CD4-positive, alpha-beta T cell treated with Interleukin-6 at 100 ng/mL for 8 hours (primary cell): ENCODE results near the gene MYCBP2.

ENCODE experiments used
- DNase-seq: peaks from one replicate; pipeline ENCODE4 v3.0.0-alpha.2; 2020; ENCODE audit warnings: mixed read lengths, low spot score

Gene MYCBP2

GRCh38 chr13:77093735-77094134 lies 233.2 kb downstream of the MYCBP2 start:
- no peak for DNase-seq

GRCh38 chr13:77084755-77085154 lies 242.1 kb downstream of the MYCBP2 start:
- DNase-seq: no peak

DNA sequence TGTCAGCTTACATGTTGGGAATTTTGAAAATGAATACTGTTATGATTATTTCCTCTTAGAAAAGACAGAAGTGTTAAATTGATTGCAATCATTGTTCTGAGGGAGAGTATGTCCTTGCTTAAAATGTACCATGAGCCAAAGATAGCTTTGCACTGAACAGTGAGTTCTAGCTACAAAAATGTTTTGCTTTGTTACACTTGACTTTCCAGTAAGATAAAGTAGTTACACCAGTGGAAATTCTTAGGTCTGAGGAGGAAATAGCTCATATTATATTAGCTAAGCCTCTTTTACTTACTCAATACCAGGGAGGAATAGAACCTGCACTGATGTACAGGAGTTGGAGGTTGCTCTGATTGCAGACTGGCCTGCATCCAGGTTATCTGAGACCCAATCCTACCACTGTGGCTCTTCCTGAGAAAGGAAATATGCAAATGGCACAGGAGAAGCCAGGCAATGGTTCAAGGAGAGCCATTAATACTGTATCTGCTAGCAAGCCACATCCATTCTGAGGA lies 246.9 kb downstream of the MYCBP2 start:
- DNase-seq: no peak

DNA sequence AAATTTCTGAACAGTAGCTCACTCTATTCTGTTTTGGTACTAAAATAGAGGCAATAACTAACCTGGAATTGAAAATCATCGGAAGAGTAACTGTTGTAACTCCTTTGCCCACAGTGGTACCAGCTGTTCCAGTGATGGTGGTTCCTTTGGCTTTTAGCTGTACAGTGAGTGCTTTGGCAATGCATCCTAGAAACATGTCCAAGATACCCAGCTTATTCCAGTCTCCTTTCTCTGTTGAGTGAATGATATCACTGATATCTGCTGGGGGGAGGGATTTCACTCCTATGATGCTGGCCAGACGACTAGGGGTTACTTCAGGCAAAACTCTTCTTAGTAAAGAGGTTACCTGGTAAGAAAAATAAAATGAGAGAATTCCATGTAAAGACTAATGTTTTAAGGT lies 259.4 kb downstream of the MYCBP2 start:
- no peak for DNase-seq

- DNase-seq: no peak
These were observed 261.3 kb downstream of the MYCBP2 start for GRCh38 chr13:77065461-77066147.

DNA sequence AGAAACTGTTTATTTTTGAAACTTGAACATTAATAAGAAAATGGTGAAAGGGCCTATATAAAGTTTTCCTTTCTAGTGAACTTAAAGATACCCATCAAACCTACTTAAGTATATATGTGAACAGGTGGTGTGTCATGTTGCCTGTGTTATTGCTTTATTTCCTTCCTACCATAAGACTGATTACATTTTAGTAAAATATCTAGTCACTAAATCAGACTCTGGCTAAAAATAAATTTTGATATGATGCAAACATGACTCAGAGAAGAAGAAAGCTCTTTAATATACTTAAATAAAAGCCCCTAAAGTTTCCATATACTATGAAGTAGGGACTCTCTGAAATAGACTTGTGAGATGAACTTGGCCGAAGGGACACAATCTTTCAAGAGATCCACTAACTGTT lies 264.8 kb downstream of the MYCBP2 start:
- no peak for DNase-seq

- DNase-seq: no peak
These were observed 265.5 kb downstream of the MYCBP2 start for GRCh38 chr13:77061362-77061761.

GRCh38 chr13:77056886-77057285 lies 270.0 kb downstream of the MYCBP2 start:
- no peak for DNase-seq

GRCh38 chr13:77056382-77056781 lies 270.5 kb downstream of the MYCBP2 start:
- no peak for DNase-seq

GRCh38 chr13:77055158-77055557 lies 271.7 kb downstream of the MYCBP2 start:
- no peak for DNase-seq

GRCh38 chr13:77053192-77053591 lies 273.7 kb downstream of the MYCBP2 start:
- DNase-seq: no peak

GRCh38 chr13:77048681-77049080 lies 278.2 kb downstream of the MYCBP2 start:
- DNase-seq: no peak

DNA sequence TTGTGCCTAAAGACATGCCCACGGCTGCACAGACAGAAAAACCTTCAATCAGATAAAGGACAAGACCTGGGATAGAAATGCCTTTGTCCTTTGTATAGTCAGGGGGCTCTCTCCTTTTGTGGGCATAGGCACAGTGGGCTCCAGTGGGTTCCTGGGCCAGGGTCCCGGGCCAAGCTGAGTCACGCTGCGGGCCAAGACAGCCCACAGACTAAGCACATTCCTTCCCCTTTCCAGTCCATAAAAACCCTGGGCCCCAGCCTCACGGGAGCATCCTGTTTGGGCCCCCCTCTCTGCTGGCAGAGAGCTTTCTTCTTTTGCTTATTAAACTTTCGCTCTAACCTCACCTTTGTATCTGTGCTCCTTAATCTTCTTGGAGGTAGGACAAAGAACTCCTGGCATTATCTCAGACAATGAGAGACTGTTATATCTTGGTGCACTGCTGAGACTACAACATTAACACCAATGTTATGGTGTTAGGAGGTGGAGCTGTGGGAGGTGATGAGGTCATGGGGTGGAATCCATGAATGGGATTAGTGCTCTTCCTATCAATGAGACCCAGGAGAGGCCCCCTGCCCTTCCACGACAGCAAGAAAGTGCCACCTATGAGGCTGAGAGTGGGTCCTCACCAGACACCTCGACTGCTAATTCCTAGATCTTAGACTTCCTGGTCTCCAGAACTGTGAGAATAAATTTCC lies 279.1 kb downstream of the MYCBP2 start:
- DNase-seq: no peak

DNA sequence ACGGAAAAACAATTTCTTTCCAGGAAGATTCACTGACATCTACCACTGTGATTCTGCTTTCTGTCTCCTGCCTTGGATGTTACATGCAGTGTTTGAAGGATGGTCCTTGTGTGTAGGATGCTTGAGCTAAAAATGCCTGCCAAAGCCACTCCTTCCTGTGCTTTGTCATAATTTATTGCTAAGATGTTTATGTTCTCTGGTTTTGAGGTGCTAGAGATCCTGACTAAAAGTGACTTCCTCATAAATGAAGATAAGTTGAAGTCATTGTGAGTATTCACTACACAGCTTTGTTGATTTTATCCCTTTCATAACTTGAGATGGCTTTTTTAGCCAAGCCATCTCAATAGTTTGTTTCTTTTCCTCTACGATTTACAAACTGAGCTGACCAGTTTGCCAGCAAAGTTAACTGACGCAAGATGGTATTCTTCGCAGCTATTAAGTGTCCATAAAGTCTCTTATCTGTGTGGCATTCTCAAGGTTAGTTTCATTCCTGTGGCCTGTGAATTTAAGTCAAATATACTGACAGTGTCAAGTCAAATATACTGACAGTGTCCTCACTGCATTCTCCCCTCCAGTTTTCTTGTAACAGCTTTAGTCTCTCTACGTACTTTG lies 284.2 kb downstream of the MYCBP2 start:
- no peak for DNase-seq

DNA sequence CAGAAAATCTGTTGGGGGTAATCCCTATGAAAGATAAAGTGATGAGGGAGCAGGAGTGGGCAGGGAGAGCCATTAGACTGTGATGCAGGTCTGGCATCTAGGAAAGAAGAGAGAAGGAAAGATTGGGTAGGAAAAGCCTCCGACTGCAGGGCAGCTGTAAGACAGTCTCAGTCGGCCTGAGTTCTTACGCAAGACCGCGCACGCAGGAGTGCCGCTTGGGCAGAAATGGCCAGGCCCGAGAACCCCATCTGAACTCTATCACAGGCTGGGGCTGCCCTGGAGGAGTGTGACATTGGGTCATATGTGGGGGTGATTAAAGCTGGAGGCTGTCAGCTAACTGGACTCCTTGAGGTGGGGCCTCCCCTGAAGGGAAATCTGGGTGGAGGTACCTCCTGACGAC lies 286.1 kb downstream of the MYCBP2 start:
- DNase-seq: no peak

DNA sequence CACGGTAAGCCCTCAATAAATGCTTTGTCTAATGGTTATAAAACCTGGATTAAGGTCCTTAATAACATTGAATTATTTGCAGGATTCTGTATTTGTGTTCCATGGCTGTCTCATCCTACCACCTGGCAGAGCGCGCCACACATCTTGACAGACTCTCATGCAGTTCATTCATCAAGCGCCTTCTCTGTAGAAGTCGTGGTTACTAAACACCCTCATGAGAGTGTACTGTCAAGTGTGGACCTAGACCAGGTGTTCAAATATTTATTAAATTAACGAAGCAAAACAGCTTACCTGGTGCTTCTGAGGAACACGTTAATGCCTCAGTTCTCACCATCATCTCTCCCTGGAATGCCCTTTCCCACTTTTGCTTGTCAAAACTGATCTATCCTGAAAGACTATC lies 286.8 kb downstream of the MYCBP2 start:
- DNase-seq: no peak

DNA sequence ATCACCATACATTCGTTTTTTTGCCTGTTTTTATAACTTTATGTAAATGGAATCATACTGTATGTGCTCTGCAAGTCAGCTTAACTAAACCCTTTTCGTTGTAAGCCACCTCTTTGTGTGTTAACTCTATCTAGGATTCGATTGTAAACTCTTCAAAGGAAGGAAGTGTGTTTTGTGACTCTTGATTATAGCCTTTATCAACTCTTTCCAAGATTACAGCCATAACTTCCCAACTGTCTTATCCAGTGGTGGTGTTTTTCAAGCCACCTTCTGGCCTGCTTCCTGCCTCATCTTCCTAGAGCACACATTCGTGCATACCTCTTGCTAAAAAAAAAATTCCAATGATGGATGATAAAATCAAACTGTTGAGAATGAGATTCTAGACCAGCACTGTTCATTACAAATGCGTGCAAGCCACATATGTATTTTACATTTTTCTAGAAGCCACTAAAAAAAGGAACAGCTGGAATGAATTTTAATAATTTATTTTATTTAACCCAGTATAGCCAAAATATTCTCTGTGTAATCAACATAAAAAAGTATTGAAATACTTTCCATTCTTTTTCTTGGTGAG lies 287.9 kb downstream of the MYCBP2 start:
- no peak for DNase-seq

- DNase-seq: no peak
These were observed 290.6 kb downstream of the MYCBP2 start for GRCh38 chr13:77036279-77036678.

DNA sequence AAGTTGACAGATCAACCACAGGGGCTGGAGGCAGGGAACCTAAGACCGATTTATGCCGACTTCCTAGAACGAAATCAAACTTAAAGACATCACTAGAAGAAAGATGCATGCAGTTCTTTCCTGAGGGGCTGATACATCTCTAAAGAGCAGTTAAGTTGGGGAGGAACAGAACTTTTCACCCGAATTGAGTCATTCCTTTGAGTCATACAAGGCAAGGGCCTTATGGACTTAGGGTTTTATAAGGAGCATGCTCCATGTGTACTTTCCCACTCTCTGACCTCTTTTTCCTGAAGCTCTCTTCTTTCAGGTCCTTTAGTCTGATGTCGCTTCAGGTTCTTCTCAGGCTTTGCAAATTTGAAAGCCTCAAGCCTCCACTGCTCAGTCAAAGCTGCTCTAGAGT lies 292.0 kb downstream of the MYCBP2 start:
- no peak for DNase-seq

GRCh38 chr13:77033717-77034302 lies 293.1 kb downstream of the MYCBP2 start:
- no peak for DNase-seq

DNA sequence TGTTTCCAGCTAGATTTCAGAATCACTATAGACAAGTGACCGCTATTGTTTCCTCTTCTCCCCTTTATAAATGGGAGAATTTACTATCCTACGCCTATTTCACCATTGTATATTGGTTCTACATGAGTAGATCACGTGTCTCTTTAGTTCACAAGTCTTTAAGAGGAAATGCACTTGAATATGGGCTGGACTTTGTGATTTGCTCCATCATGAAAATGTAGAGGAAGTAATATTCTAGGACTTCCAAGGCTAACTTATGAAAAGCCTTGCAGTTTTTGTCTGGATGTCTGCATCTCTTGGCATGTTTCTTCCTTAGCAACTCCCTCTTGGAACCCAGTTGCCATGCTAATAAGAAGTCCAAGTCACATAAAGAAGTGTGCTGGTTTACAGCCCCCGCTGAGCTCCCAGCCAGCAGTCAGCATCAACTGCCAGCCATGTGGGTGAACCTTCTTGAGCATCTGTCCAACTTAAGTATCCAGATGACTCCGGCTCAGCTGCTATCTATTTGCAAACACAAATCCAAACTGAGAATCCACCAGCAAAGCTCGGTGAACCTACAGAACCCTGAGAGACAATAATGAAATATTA lies 295.1 kb downstream of the MYCBP2 start:
- no peak for DNase-seq

GRCh38 chr13:77029436-77029835 lies 297.5 kb downstream of the MYCBP2 start:
- DNase-seq: no peak
